CD1c-positive myeloid dendritic cell (primary cell): Measurements from ENCODE around the gene TNFAIP2.
A peak's percentile ranks its signal among the peaks of the same experiment; 100 is the strongest.

Experiments
- DNase-seq: peaks from one replicate; pipeline ENCODE4 v3.0.0-alpha.2; 2016; ENCODE audit errors: extremely low spot score

TNFAIP2 gene

DNA sequence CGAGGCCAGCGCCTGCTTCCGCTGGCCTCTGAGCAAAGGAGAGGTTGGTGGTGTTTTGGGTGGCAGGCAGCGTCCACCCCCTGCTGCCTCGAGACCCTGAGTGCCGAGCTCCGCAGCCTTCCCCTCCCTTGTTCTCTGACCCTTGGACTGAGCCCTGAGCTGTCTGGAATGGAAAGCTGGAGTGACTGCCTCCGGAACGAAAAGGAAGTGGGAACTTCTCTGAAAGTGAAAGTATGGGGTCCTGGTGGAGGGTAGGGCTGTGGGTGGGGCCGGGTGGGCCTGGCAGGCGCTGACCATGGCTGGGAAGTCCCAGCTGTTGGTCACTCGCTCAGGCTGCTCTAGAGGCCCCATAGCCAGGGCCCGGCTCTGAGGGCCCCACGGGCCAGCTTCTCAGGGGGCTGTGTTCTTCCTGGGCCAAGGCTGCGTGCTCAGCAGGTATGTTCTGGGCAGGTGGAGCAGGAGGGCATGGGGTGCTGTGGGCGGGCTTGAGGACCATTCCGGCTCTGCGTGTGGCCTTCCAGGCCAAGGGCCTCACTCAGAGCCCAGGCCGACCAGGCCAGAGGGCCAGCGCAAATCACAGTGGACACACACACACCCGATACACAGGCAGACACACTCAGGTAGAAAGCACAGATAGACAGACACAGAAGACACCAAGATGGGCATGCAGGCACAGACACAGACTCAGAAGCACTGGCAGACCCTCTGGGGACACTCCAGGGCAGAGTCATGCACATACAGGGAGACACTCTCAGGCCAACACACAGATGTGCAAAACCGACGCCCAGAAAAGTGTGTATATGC is 28.7 kb upstream of the TNFAIP2 start, which contains the start of gene EXOC3L4:
EXOC3L4 (plus strand) TSS at position 320 of the 804 bp plus-strand sequence. CDS start 5,495 bp downstream, outside the sequence.
- no peak for DNase-seq

DNA sequence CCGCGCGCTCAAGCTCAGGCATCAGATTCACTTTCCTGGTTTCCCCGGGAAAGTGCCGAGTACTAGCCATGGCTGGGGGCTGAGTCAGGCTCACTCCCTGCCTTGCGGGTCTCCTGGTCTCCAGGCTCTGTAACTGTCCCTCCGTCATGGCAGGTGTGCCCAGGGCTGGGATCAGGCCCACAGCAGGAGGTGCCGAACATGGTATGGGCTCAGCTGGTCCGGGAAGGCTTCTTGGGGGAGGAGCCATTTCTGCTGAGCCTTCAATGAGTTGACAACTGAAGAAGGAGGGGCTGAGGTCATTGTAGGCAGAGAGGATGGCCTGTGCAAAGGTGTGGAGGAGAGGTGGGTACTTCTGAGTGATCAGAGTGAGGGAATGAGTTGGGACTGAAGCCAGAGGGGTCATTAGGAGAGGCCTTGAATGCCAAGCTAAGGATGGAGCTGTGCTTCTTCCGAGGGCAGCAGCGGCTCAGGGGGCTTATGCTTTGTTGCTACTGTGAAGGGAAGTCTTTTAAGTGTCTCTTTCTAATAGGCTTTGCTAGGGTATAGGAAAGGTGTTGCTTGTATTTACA is 28.0 kb upstream of the TNFAIP2 start:
- no peak for DNase-seq

DNA sequence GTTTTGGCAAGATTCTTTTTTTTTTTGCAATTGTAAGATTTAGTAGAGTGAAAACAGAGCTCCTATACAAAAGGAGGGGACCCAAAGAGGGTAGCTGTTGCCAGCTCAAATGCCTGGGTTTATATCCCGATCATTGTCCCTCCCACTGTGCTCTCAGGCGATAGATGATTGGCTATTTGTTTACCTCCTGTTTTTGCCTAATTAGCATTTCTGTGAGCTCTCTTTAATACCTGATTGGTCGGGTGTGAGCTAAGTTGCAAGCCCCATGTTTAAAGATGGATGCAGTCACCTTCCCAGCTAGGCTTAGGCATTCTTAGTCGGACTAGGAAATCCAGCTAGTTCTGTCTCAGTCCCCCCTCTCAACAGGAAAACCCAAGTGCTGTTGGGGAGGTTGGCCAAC is 26.9 kb upstream of the TNFAIP2 start:
- DNase-seq = no peak

DNA sequence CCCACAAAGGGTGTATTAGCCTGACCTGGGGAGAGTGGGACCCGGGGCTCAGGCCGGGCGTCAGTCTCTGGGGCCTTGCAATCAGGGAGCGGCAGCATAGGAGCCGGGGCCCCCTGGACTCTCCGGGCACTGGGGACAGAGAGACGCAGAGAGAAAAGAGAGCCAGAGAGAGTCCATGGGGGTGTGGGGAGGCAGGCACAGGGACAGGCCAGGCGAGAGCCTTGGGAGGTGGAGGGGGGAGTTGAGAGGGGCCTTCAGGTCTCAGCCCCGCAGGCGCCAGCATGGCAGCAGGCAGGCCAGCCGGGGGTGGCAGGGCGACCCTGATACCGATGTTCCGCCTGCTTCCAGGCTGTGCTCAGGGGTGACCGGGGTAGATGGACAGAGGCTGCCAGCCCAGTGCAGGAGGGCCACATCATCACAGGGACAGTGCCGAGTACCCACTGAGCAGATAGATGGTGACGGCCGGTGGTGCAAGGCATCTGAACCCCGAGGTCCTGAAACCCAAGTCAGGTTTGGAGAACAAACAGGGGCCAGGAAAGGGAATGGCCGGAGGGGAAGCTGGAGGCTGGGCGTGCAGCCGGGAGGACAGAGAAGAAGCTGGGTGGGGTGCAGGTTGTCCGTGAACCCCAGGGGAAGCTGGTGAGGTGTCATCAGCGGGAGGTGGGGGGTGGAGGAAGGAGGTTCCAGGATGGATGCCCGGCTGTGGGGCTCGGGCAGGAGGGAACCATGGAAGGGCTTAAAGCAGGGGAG is 25.8 kb upstream of the TNFAIP2 start:
- no peak for DNase-seq

DNA sequence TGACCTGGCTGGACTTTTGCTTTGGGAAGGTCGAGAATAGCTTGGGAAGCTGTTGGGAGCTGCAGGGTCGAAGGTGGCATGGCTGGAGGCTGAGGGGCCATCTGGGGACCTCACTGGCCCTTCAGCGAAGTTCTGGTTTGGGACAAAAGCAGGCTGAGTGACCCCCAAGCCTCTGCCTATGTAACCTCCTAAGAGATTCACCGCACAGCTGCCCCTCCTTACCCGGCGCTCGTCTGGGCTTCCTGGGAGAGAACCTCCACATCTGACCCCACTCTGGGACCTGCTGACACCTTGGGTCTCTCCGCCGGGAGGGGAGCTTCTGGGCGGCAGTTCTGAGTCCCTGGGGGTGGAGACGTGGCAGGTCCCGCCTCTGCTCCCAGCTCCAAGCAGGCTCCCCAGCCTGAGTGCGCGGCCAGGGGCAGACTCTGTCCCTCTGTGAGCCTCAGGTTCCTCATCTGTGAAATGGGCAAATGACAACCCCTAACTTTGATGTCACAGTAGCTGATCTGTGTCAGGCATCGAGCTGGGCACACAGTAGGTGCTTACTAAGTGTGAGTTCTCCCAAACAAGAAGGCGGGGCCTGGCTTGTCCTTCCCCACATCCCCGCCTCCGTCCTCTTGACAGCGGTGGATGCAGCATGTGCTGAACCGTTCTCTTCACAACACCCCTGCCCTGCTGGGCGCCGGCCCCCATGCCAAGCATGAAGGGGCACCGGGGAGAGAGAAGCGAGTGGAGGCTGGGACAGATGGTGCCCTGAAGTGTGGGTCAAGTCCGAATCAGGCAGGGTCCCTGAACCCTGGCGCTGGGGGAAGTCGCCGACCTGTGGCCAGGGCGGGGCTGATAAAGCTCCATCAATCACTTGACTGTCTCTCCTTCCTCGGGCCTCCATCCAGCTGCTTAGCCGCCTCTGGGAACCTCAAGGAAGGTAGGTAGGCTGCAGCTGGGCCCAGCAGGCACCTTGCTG is 25.0 kb upstream of the TNFAIP2 start:
- DNase-seq = no peak

DNA sequence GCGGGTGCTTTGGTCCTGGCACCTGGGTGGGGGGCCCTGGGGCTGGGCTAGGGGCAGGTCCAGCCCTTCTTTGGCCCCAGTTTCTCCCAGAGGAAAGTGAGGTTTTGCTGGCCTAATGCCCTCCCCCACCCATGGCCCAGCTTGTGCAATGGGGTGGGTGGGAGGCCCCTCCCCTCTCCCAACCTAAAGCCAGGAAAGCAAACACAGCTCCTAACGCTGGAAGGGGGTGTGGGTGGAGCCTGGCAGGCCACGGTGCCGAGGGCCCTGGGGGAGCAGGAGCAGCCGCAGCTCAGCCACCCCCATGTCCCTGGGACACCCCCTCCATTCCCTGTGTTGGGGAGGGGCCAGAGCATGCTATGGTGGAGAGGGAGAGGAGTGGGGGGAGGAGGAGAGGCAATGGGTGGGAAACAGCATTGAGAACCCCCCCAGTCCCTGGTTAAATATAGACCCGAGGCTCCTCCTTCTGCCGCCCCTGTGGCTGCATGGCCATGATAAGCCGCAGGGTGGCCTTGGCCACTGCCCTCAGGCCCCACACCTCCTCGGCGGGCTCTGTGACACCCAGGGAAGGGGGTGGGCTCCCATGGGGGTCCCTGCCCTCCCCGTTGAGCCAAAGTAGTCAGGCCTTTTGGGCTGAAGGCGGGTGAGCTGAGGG is 24.1 kb upstream of the TNFAIP2 start:
- no peak for DNase-seq

DNA sequence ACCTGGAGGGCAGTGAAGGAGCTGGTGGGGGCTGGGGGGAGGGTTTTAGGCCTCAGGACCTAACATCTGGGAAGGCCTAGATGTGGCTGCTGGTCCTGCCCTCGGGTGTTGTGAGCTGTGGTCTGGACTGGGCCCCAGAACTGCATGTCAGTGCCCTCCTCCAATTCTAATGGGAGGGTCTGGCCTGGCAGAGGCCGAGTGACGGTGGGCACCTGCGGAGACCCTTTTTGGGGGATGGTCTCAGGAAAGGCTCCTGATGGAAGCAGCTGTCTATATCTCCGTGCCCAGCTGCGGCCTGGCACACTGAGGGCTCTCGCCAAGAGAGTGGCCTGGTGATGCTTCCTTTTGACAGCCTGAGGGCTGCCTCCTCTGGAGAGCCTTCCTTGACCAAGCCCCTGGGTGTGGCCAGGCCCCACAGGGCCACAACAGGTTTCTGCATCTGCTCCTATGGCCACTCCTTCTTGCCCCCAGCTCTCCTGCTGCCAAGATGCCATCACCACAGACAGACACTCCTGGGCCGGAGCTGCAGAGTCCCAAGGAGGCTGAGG is 23.5 kb upstream of the TNFAIP2 start:
- no peak for DNase-seq

DNA sequence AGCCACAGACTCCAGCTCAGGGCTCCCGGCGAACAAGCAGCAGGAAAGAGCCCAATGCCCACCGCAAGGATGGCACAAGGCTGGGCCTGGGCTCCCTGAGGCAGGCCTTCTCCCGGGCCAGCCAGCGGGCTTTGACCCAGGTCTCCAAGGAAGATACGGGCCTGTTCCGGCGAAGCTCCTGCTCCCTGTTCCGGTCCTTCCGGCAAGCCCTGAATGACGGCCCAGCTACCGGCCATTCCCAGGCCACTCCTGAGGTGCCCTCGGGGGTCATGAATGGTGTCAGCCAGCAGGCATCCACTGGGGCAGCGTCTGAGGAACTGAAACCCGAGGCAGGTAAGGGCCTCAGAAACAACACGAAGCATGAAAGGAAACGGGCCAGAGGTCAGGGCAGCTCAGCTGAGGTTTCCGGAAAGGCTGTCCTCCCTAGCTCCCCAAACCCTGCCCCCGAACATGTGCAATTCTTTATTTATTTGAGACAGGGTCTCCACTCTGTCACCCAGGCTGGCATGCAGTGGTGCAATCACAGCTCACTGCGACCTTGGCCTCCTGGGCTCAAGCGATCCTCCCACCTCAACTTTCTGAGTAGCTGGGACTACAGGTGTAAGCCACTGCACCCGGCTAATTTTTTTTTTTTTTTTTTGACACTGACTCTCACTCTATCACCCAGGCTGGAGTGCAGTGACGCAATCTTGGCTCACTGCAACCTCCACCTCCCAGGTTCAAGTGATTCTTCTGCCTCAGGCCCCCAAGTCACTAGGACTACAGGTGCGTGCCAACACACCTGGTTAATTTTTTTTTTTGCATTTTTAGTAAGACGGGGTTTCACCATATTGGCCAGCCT is 22.8 kb upstream of the TNFAIP2 start:
- DNase-seq = no peak

DNA sequence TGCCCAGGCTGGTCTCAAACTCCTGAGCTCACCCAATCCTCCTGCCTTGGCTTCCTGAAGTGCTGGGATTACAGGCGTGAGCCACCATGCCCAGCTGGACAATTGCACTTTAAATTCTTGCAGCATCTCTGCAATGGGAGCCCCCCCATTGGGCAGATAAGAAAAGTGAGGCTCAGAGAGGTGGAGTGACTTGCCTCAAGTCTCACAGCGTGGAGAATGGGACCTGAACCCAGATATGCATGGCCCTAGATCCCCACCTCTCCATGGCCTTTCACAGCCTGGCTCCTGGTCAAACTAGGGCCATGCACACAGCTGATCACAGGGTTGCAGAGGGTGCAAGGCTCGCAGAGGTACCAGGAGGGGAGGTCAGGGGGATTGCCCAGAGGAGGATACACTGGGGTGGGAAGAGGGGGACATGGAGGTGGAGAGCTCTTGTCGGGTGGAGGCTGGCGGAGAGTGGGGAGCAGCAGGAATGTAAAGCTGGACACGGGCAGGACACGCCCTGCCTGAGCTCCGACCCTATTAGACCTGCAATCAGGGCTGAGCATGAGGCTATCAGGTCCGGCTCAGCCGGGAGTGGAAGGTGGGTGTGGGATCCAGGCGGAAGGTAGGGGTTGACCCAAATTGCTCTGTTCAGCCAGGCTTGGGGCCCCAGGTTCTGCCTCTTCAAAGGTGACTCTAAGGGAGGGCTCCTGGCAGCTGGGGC is 21.9 kb upstream of the TNFAIP2 start:
- DNase-seq = no peak

DNA sequence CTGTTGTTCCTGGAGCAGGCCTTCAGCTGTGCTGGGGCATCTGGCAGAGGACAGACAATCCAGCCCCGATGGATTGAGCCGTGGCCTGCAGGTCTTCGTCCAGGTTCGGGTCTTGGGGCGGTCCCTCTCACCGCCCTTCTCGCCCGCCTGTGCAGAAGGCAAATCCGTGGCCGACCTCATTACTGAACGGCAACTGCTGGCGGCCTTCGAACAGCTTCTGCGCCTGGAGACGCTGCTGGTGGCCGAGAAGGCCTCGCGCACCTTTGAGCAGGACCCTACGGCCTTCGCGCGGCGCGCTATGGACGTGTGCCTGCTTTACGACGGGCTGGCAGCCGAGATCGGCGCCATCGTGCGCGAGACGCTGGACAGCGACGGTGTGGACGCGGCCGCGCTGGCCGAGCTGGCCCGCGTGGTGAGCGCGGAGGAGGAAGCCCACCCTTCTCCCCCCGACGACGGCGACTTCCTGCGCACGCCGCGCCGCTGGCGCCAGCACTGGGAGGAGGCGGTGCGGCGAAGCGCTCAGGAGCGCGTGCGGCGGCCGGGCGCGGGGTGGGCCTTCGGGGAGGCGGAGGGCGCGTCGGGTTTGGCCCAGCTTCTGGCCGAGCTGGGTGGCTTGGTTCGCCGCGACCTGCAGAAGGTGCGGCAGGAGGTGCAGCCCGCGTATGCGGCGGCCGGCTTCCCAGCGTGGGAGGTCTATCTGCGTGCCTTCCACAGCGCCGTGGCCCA is 21.1 kb upstream of the TNFAIP2 start:
- DNase-seq = no peak

DNA sequence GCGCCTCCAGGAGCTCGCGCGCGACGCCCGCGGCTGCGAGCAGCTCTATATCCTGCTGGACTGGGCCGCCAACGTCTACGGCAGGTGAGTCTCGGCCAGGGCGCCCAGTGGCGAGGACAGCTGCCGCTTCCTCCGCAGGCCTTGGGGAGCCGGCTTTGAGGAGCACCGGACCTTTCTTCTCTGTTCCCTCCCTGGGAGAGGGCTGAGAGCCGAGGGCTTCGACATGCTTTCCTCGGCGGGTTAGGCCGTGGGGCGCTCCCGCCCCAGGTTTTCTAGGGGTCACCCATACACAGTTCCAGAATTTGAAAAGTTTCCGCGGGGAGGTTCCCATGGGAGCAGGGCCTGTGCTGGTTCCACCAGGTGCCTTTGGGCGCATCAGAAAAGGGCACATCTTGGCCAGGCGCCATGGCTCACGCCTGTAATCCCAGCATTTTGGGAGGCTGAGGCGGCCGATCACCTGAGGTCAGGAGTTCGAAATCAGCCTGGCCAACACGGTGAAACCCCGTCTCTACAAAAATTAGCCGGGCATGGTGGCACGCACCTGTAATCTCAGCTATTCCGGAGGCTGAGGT is 20.5 kb upstream of the TNFAIP2 start:
- DNase-seq = no peak

DNA sequence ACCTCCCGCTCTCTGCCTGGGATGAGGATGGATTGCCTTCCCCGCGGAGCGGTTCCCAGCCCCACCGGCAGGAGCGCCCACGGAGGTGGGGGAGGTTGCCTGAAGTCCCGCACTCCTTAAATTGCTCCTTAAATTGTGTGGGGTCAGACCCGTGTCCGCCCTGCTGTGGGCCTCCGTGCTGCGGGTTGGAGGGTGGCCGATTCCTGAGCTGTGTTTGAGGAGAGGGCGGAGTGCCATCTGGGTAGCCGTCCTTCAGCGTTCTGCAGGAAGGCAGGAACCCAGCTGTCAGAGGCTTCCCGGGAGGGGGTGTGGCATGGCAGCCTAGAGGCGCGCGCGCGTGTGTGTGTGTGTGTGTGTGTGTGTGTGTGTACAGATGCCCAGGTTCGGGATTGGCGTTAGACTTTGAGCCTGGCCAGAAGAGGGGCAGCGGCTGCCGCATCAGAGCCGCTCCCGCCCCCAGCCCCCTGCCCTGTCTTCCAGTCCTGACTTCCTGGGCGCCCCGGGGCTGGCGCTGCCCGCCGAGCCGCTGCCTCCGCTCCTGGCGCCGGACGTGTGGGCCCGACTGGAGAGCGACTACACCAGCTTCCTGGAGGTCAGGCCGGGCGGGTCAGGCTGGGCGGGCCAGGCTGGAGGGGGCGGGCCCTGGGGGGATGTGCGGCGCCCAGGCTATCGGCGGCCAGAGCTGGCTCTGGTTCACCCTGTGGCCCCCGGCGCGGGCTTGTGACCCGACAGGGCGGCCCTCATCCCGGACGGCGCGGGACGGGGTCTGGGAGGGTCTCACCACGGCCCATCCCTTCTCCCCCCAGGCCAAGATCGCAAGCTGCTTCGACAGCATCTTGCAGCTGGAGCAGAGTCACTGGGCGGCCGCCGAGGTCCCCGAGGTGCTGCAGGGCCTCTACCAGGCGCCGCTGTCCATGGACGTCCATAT is 19.5 kb upstream of the TNFAIP2 start:
- peak; percentile 56 for DNase-seq

DNA sequence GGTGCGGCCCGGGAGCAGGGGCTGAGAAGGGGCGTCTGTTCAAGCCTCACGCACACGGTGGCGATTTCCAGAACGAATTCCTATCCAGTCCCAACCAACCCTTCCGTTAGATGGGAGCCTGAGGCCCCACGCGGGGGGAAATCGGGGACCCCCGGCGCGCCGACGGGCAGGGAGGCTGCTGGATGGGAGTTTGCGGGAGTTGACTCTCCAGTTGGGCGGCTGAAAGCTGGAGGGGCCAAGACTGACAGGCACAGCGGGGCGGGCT is 18.9 kb upstream of the TNFAIP2 start:
- no peak for DNase-seq

DNA sequence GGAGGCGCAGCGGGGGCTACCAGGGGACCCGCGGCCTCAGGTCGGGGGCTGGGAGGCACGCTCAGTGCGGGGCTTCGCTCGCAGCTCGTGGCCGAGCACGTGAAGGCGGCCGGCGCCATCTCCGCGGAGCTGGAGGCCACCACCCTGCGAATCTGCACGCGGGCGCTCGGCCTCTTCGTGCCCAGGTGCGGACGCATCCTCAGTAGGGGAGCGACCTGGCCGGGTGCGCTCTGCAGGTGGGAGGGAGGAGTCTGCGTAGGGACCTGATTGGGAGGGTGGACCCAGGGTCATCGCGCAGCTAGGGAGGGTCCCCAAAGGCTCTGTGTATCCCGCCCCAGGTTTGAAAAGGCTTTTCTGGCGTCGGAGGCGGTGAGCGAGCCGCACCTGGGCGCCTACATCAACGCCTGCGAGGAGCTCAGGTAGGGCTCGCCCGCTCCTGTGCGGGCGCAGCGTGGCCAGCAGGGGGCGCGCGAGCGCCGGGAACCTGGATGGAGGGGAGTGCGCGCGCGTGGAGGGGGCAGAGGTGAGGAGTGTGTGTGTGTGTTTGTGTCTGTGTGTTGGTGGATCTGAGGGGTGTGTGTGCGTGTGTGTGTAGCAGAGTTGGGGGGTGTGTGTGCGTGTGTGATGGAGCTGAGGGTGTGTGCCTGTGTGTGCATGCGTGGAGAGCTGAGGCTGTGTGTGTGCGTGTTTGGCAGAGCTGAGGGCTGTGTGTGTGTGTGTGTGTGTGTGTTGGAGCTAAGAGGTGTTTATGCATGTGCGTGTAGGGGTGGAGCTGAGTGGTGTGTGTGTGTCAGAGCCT is 18.4 kb upstream of the TNFAIP2 start:
- DNase-seq = peak; percentile 69

DNA sequence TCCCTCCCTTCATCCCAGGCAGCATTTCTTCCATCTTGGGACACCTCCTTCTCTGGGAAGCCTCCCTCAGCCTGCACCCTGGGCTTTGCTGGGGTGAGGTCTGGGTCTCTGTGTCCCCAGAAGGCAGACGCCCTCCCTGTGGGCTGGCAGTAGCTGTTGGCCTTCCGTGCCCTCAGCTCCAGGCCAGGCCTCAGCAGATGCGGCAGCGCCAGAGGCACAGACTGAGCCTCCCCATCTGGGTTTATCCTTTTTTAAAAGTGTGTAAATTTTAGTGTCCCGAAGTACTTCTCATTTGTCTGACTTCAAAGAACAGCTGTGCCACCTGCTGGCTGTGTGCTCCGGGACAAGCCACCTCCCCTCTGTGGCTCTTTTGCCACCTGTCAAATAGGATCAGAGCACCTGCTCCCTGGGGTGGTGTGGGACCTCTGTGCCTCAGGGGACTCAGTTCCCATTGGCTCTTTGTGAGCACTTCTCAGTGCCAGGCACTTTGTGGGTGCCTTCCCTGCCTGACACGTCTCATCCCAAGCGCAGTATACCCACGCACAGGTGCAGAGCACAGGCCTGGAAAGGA is 17.6 kb upstream of the TNFAIP2 start:
- no peak for DNase-seq

DNA sequence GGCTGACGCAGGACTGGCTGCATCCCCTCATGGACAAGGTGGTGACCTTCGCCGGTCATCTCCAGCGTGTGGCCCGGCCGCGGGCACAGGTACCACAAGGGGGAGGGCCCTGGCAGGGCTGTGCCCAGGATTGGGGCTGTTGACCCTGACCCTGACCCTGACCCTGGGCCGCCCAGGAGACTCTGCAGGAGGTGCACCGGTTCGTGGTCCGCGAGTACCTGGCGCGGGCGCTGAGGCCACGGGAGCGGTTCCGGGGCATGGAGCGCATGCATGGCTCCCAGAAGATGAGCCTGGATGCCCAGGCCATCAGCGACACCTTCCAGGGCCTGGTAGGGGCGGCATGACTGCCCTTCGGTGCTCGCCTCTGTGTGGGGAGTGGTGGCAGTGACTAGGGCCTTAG is 15.8 kb upstream of the TNFAIP2 start:
- no peak for DNase-seq
